IPS-18c (cell line): ENCODE data around the gene TMEM37.
"Not testable (repeated sequence)": the region's sequence is repeated elsewhere in the genome, so short reads cannot be mapped to it uniquely, and the experiment has no call there.

Source experiments
- H3K4me3 ChIP-seq: 2 replicates; pipeline ENCODE4 v1.7.0; 2013; ENCODE audit warnings: low read depth, mild to moderate bottlenecking, low read length, moderate library complexity; ENCODE audit not compliant: insufficient read depth
- H3K9me3 ChIP-seq: one replicate; pipeline ENCODE4 v1.6.1; 2013; ENCODE audit warnings: mild to moderate bottlenecking, low read length, moderate library complexity; ENCODE audit not compliant: control insufficient read depth, insufficient read depth

TMEM37 gene, protein sequence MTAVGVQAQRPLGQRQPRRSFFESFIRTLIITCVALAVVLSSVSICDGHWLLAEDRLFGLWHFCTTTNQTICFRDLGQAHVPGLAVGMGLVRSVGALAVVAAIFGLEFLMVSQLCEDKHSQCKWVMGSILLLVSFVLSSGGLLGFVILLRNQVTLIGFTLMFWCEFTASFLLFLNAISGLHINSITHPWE

GRCh38 chr2:119431155-119431975 lies at the start of gene TMEM37:
TMEM37 (plus strand) TSS chr2:119431854; CDS start chr2:119431904, 50 bp downstream.
- H3K4me3 ChIP-seq: peak within 1 kb of the TSS; percentile 75
- no peaks in the 10 kb centered on the region for H3K9me3 ChIP-seq

- Histone ChIP-seq H3K4me3 (no peak overlapping the region), H3K9me3 (no peaks in the 10 kb centered on the region)
These were observed 48.1 kb upstream of the TMEM37 start for GRCh38 chr2:119383410-119384140.

DNA sequence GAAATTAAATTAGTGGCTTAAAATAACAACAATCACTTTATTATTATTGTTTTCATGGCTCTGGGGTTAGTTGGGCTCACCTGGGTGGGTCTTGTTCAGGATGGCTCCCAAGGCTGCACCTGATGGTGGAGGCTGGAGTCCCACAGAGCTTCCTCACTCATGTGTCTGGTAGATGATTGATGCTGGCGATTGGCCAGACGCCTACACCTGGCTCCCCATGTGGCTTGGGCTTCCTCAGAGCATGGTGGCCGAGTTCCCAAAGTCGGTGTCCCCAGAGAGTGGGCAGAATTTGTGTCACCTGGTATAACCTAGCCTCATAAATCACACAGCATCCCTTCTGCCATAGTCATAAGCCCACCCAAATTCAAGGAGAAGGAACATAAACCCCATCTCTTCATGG lies 46.7 kb upstream of the TMEM37 start:
- H3K4me3 ChIP-seq: no peak overlapping the region
- H3K9me3 ChIP-seq: no peaks in the 10 kb centered on the region

- Histone ChIP-seq H3K9me3 (no peaks in the 10 kb centered on the region), H3K4me3 (no peak overlapping the region)
These were observed 46.2 kb upstream of the TMEM37 start for GRCh38 chr2:119385466-119385865.

DNA sequence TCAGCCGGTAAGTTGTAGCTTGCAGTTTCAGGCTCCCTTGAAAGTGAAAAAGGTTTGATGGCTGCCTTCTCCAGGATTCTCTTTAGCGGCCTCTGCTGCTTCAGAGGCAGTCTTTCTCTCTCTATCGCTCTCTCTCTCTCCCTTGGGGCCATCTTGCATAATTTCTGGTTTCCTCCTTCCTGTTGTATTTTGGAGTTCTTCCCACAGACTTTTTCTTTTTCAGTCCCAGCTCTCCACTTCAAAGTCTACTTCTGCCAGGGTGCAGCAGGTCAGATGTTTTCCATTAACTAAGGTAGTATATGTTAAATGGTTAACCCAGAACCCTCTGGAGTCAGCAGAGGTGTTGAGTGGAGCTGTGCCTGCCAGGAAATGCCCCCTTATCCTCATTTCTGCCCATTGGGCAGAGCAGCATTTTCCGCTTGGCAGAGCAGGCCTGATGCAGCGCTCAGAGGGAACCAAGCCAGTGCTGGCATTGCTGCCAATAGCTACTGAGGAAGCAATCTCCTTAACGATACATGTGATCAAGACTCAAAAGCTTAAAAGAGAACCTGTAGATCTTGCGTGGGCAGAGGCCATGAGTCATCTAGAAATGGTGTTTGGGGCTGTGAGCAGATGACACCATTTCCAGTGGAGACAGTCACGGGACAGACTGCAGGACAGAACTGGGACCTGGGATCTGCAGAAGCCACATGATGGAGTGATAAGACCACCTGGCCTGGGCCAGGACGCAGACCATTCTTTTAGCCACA lies 44.1 kb upstream of the TMEM37 start:
- no peak overlapping the region for H3K4me3 ChIP-seq

DNA sequence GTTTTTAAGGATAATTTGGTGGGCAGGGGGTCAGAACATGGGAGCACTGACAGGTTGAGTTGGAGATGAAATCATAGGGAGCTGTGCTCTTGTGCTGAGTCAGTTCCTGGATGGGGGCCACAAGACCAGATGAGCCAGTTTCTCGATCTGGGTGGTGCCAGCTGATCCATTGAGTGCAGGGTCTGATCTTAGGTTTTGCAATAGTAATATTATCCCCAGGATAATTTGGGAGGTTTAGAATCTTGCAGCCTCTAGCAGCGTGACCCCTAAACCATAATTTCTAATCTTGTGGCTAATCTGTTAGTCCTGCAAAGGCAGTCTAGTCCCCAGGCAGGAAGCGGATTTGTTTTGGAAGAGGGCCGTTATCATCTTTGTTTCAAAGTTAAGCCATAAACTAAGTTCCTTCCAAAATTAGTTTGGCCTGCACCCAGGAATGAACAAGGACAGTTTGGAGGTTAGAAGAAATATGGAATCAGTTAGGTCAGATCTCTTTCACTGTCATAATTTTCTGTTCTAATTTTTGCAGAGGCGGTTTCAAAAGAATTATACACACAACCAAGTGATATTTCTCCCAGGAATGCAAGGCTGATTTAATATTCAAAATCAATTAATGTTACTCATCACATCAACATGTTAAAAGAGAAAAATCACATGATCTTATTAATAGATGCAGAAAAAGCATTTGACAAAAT lies 41.9 kb upstream of the TMEM37 start:
- Histone ChIP-seq H3K4me3 (no peak overlapping the region), H3K9me3 (no peaks in the 10 kb centered on the region)

More for the DNA sequence above, 44.1 kb upstream of the TMEM37 start:
- no peaks in the 10 kb centered on the region for H3K9me3 ChIP-seq

DNA sequence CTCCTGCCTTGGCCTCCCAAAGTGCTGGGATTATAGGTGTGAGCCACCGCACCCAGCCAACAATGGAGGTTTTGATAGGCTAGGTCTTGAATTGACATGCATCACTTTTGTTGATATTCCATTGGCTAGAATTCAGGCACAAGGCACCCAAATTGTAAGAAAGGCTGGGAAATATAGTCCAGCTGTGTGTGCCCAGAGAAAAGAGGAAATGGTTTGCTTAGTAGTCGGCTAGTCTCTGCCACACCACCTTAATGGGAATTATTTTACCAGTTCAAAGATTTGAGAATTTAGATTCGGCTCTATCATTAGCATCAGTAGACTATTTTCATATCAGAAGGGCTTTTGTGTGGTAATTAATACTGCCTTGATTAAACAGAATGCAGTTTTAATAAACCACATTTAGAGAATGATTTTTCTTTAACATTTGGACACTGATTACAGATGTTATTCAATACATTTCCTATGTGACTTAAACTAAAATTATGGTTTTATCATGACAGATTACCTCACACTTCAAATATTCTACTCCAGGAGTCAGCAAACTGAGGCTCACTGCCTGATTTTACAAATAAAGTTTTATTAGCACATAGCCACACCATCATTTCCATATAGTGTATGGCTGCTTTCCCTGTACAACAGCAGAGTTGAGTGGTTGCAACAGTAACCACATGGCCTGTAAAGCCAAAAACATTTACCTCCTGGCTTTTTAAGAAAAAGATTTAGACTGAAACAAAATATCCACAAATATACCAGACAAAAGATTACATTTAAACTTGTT lies 37.5 kb upstream of the TMEM37 start:
- Histone ChIP-seq H3K9me3 (no peaks in the 10 kb centered on the region), H3K4me3 (no peak overlapping the region)

- no peak overlapping the region for H3K4me3 ChIP-seq
- no peaks in the 10 kb centered on the region for H3K9me3 ChIP-seq
These were observed 34.5 kb upstream of the TMEM37 start for GRCh38 chr2:119397196-119397595.

GRCh38 chr2:119402106-119402505 lies 29.5 kb upstream of the TMEM37 start:
- H3K9me3 ChIP-seq: no peaks in the 10 kb centered on the region
- H3K4me3 ChIP-seq: no peak overlapping the region

- Histone ChIP-seq H3K9me3 (no peaks in the 10 kb centered on the region), H3K4me3 (no peak overlapping the region)
These were observed 28.8 kb upstream of the TMEM37 start for GRCh38 chr2:119402645-119403560.

DNA sequence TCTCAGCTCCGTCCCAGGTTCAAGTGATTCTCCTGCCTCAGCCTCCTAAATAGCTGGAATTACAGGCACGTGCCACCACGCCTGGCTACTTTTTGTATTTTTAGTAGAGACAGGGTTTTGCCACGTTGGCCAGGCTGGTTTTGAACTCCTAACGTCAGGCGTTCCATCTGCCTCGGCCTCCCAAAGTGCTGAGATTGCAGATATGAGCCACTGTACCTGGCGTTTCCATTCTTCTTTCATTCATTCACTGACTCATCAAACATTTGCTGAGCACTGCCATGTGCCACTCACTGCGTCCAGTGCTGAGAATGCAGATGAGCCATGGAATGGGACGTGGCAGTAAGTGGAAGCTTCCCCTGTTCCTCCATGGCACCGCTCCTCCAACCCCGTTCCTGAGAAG lies 28.0 kb upstream of the TMEM37 start:
- H3K9me3 ChIP-seq, H3K4me3 ChIP-seq: not testable (repeated sequence)

- Histone ChIP-seq H3K4me3 (no peak overlapping the region), H3K9me3 (no peaks in the 10 kb centered on the region)
These were observed 26.5 kb upstream of the TMEM37 start for GRCh38 chr2:119405151-119405550.

GRCh38 chr2:119407430-119408220 lies 24.0 kb upstream of the TMEM37 start:
- H3K4me3 ChIP-seq: no peak overlapping the region
- no peaks in the 10 kb centered on the region for H3K9me3 ChIP-seq

DNA sequence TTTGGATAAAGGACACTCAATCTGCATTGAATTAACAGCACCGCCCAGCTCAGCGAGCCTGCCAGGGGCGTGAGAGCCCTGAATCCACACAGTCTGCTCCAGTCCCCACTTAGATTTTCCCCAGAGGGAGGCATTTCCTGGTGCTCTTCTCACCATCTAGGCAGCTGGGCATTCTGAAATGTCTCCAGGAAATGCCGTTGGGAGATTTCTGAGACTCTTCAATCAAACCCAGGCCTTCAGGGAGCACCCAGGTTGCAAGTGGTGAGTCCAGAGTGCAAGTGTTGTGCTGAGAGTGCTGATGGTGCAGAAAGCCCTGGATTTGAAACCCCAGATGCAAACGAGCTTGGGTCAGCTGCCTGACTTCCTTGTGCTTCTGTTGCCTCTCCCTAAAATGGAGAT lies 23.4 kb upstream of the TMEM37 start:
- Histone ChIP-seq H3K4me3 (no peak overlapping the region), H3K9me3 (no peaks in the 10 kb centered on the region)

DNA sequence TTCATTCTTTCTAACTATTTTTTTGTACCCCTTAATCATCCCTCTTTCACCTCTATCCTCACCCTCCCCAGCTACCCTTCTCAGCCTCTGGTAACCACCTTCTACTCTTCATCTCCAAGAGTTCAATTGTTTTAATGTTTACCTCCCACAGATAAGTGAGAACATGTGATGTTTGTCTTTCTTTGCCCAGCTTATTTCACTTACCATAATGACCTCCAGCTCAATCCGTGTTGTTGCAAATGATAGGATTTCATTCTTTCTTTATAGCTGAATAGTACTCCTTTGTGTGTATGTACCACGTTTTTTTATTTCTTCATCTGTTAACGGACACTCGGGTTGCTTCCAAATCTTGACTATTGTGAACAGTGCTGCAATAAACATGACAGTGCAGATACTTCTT lies 22.1 kb upstream of the TMEM37 start:
- Histone ChIP-seq H3K9me3 (no peaks in the 10 kb centered on the region), H3K4me3 (no peak overlapping the region)
